GM12872 (cell line): Measurements from ENCODE around the gene FOXP3.

ENCODE experiments used
- CTCF ChIP-seq: IDR thresholded peaks from 3 replicates; pipeline ENCODE4 v1.5.1; 2011; ENCODE audit warnings: low read depth, mild to moderate bottlenecking, low read length, moderate library complexity; ENCODE audit not compliant: insufficient read depth

FOXP3 gene

DNA sequence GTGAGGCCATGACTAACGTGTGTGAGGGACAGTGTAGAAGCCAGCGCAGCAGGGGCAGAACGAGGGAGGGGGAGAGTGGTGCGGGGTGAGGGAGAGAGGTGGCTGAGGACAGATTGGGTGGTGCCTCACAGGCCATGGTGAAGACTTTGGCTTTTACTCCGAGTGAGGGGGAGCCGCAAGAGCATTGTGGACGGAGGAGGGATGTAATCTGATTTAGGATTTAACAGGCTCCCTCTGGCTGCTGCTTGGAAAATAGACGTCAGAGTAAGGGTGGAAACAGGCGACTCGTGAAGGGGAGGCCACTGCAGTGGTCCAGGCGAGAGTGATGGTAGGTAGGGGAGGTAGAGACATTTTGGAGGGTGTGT lies 18.1 kb upstream of the FOXP3 start:
- no peak for TF ChIP-seq CTCF

DNA sequence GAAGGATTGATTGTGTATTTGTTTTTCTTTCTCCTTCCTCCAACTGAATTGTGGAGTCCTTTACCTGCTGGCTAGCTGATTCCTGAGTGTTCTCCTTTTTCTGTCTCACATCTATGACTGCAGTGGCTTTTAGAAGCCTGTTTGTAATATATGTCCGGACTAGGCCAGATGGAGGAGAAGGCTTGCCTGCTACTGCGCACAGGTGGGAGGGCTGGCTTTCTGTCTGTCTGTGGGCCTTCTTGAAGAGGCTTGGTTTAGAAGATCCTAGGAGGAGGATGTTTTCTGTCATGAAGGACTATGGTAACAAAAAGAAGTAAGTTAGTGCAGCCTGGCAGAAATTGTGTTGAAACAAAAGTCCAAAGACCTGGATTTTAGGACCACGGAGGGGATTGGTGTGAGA lies 13.6 kb upstream of the FOXP3 start:
- no peak for TF ChIP-seq CTCF

- no peak for TF ChIP-seq CTCF
Measured at GRCh38 chrX:49277535-49277830, 13.0 kb upstream of the FOXP3 start.

GRCh38 chrX:49276671-49277534 lies 12.4 kb upstream of the FOXP3 start:
- no peak for TF ChIP-seq CTCF

DNA sequence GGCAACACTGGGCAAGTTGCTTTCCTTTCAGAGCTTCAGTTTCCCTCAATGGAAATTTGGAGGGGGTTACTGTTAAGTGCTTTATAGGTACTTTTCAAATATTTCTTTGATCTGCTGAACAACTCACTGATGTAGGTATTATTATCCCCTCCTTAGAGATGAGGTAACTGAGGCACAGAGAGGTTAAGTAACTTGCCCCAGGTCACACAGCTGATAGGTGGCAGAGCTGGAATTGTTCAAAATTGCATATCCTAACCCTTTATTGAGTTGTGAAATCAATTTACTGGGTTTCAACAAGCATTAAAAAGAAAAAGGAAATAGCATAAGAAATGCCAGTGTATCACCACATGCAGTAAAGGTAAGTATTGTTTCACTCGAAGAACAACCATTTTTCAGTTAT lies 11.7 kb upstream of the FOXP3 start:
- no peak for TF ChIP-seq CTCF

DNA sequence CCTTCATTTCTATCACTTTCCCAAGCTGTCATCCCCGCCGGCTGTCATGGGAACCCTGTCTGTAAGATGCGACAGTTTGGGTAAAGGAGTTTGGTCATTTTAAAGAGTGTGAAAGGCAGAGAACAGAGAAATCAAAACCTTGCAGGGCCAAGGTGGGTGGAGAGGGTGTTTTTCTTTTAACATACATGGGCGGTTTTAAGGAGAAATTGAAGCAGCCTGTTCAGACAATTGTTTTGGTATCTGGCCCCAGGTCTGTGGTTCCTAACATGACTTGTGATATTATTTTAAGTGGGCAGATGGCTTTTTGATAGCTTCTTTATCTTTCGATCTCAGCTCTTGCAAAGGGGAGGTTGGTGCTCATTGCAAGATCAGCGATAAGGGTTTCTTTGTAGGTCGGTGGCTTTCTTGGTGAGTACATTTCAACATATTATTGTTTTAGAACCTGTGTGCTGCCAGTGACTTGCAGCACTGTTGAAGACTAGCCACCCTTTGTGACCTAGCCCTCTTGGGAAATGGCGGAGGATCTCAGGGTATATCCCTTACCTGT lies 8.7 kb upstream of the FOXP3 start:
- TF ChIP-seq CTCF, result no peak

DNA sequence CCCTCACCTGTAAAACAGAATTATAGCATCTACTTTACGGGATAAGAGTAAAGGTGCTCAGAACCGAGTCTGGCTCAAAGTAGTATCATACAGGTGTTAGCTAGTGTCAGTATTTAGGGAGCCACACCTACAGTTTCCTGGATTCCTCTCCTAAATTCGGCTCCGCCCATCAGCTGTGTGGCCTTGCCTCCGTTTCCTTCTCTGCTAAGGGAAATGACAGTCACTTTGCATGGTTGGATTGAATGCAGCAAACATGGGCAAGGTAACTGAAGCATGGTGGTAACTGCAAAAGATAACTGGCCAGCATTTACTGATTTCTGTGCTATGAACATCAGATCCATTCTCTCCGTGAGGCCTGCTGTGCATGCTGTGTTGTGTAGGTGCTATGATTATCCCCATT lies 7.9 kb upstream of the FOXP3 start:
- TF ChIP-seq CTCF, result no peak
